ENCODE results near the gene OR51D1. TPM values are rescaled to one million over a fixed set of nuclear protein-coding genes. Genes with fewer than 3 reads are reported as not detected.

OR51D1 gene
- total and polyA plus RNA-seq, 2 of the 8 experiments (the other 6 are each of a cell fraction or from before 2014, with no cell fraction given): not detected

- FAIRE-seq: no peak
These were observed 28.1 kb downstream of the OR51D1 start for GRCh38 chr11:4665424-4665823.

More at GRCh38 chr11:4665424-4665823, 28.1 kb downstream of the OR51D1 start:
- Histone ChIP-seq H4K8ac (ENCODE audit: extremely low read depth, insufficient read depth, low read length) (no peak overlapping the region), H3K79me2 (ENCODE audit: control insufficient read depth in 1 of 2, insufficient read depth in 2 of 2, low read length in 2 of 2) (no peaks in the 10 kb centered on the region), H3K36me3 (ENCODE audit: control insufficient read depth in 2 of 4, insufficient read depth in 4 of 4, low read length in 3 of 4) (no peaks in the 10 kb centered on the region), H2BK20ac (ENCODE audit: low read length) (no peak overlapping the region), H3K56ac (replicated peaks; ENCODE audit: insufficient read length, low read depth, low read length) (no peak overlapping the region), H3K14ac (ENCODE audit: insufficient read length) (no peak overlapping the region), H3K79me1 (ENCODE audit: low read depth, low read length) (no peaks in the 10 kb centered on the region), H3K4me2 (ENCODE audit: insufficient read depth in 1 of 2, low read depth in 2 of 2, low read length in 2 of 2) (no peak overlapping the region), H2BK15ac (ENCODE audit: low read length) (no peak overlapping the region), H3K4me3 (ENCODE audit: extremely low read depth in 1 of 4, insufficient read depth in 2 of 4, low read depth in 3 of 4, low read length in 4 of 4) (no peak overlapping the region), H2AFZ (ENCODE audit: low read length) (no peak overlapping the region), H3K23me2 (ENCODE audit: low read depth, low read length) (peaks cover 3% of the 10 kb centered on the region; the same call in 1 of the 2 replicates), H4K5ac (ENCODE audit: insufficient read length, low read depth, low read length) (no peak overlapping the region), H2BK12ac (ENCODE audit: low read depth, low read length) (no peak overlapping the region), H3K27ac (ENCODE audit: low read depth, low read length) (no peak overlapping the region), H3K9me3 (ENCODE audit: insufficient read depth in 2 of 2, low read depth in 1 of 2, low read length in 1 of 2) (no peaks in the 10 kb centered on the region), H2BK5ac (ENCODE audit: low read depth, low read length) (no peak overlapping the region), H4K91ac (replicated peaks; ENCODE audit: insufficient read length, low read length) (no peak overlapping the region), H4K20me1 (replicated peaks in 1 of 2; ENCODE audit: control insufficient read depth in 1 of 2, insufficient read depth in 2 of 2, low read length in 2 of 2) (no peaks in the 10 kb centered on the region), H3K23ac (ENCODE audit: insufficient read length) (no peak overlapping the region), H3K27me3 (replicated peaks in 1 of 4; ENCODE audit: control insufficient read depth in 3 of 4, extremely low read depth in 1 of 4, insufficient read depth in 3 of 4, low read length in 3 of 4) (no peaks in the 10 kb centered on the region; a peak in 1 of 7 replicates), H2AK5ac (ENCODE audit: low read depth, low read length) (no peak overlapping the region), H2BK120ac (replicated peaks; ENCODE audit: low read depth, low read length) (no peak overlapping the region), H3K18ac (ENCODE audit: extremely low read depth, low read length) (no peak overlapping the region), H3K9ac (replicated peaks in 1 of 4; ENCODE audit: extremely low read depth in 1 of 4, low read depth in 3 of 4, low read length in 3 of 4) (no peak overlapping the region), H3K4me1 (replicated peaks in 1 of 4; ENCODE audit: control insufficient read depth in 3 of 4, insufficient read depth in 4 of 4, low read length in 3 of 4) (no peaks in the 10 kb centered on the region; a peak in 1 of 7 replicates), H3K4ac (replicated peaks; ENCODE audit: insufficient read length, low read depth, low read length) (no peak overlapping the region)
- CTCF ChIA-PET (ENCODE audit: partially characterized antibody): interaction anchor here (2.3 kb wide), 1 partner anchor 28 kb away, joined by 8 read pairs; the partner anchor contains the start of gene OR51D1
- whole genome bisulfite sequencing, 2 experiments (ENCODE audit: extremely low coverage in 1 of 2, insufficient coverage in 1 of 2, insufficient read length in 1 of 2, insufficient replicate concordance in 2 of 2, low coverage in 1 of 2, low lambda C conversion rate in 2 of 2, missing lambda C conversion rate in 1 of 2): 85% methylated on average over 2 of the region's 2 CpGs; no CpG with 5 or more reads in 1 of the 2 experiments
- TF ChIP-seq EP300 (IDR thresholded peaks at IDR 0.05; ENCODE audit: borderline replicate concordance in 1 of 2, low read depth in 2 of 2, low read length in 2 of 2) (no peak), KDM5A (IDR thresholded peaks at IDR 0.05; ENCODE audit: low read length) (no peak), JUN (IDR thresholded peaks at IDR 0.05; ENCODE audit: low read depth, low read length) (no peak), ZNF274 (IDR thresholded peaks at IDR 0.05; ENCODE audit: borderline replicate concordance, extremely low read depth, low read length) (no peak), PHF8 (conservative IDR thresholded peaks at IDR 0.05; ENCODE audit: low read depth, low read length) (no peak), CTBP2 (IDR thresholded peaks at IDR 0.05; ENCODE audit: borderline replicate concordance, insufficient read depth, insufficient read length, low read length) (no peak), RNF2 (IDR thresholded peaks at IDR 0.05; ENCODE audit: borderline replicate concordance, low read depth, low read length, missing control alignments, poor library complexity, severe bottlenecking) (no peak), RAD21 (IDR thresholded peaks at IDR 0.05 in 1 of 2, conservative IDR thresholded peaks at IDR 0.05 in 1 of 2; ENCODE audit: low read depth in 2 of 2, low read length in 2 of 2) (no peak), NANOG (IDR thresholded peaks at IDR 0.05; ENCODE audit: insufficient read depth, low read depth, low read length, poor library complexity, severe bottlenecking) (no peak), SIN3A (conservative IDR thresholded peaks at IDR 0.05 in 1 of 2, IDR thresholded peaks at IDR 0.05 in 1 of 2; ENCODE audit: low read depth in 1 of 2, low read length in 2 of 2) (no peak)
- no peak for DNase-seq (ENCODE audit: low read depth in 1 of 2, low spot score in 2 of 2)
- POLR2A ChIA-PET (ENCODE audit: partially characterized antibody): no interaction called here
